Purkinje cell (primary cell): ENCODE data around the gene FLNC. TPM values are rescaled to one million over a fixed set of nuclear protein-coding genes. Genes with fewer than 3 reads are reported as not detected.

Source experiments
- polyA plus RNA-seq: library from polyadenylated mRNA; unstranded; fragments of >200 nt; fragmentation: Nextera tagmentation; gene quantifications from 2 replicates; pipeline ENCODE4 v1.2.1, GENCODE V29; 2014

The FLNC gene
- not detected in 2 replicates for polyA plus RNA-seq

DNA sequence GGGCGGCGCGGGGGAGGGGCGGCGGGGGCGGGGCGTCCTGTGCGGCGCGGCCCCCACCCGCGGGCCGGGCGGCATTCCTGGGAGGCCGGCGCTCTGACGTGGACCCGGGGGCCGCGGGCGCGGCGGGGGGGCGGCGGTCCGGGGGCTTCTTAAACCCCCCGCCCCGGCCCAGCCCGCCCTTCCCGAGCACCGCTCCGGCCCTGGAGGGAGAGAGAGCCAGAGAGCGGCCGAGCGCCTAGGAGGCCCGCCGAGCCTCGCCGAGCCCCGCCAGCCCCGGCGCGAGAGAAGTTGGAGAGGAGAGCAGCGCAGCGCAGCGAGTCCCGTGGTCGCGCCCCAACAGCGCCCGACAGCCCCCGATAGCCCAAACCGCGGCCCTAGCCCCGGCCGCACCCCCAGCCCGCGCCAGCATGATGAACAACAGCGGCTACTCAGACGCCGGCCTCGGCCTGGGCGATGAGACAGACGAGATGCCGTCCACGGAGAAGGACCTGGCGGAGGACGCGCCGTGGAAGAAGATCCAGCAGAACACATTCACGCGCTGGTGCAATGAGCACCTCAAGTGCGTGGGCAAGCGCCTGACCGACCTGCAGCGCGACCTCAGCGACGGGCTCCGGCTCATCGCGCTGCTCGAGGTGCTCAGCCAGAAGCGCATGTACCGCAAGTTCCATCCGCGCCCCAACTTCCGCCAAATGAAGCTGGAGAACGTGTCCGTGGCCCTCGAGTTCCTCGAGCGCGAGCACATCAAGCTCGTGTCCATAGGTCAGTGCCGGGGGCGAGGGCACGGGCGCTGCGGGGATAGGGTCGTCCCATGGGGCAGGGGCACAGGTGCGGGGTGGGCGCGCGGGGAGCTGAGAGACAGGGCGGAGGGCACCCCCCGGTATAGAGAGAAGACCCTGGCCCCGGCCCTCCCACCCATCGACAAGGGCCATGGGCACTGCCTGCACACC lies at the start of gene FLNC:
Gene FLNC (plus strand): TSS at position 176 of the 947 bp plus-strand sequence. CDS start 232 bp downstream, at position 408.

DNA sequence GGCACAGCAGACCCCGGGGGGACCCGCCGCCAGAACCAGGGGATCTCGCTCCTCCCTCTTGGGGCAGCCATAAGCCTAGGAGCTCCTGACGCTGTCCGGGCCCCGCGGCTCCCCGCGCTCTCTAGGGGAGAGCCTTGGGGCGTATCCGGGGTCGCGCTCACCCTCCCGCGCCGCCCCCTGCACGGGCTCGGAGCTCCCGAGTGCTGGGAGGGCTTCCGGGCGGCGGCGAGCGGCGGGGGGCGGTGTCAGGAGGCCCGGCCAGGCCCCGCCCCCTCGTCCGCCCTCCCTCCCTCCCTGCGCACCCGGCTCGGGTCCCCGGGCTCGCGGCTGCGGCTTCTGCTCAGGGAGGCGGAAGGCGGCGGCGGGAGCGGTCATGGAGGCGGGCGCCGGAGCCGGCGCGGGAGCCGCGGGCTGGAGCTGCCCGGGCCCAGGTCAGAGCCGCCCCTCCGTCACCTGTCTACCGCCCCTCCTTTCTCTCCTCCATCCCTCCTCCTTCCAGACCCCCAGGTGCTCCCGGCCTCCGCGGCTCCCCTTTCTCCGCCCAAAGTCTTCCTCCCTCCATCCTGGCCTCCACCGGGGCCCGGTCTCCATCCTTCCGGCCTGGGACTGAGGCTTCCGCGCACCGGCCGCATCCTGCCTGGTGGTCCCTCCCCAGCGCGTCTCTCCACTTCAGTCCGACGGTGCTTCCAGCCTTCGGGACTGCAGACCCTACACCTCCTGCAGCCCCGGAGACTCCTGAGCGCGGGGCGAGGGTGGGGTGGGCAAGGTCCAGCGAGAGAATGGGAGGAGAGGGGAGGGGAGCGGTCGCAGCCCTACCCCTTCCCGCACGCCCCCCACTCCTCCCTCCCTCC lies 38.9 kb upstream of the FLNC start, which contains the start of gene CCDC136:
Gene CCDC136 (plus strand): TSS at position 848 of the 851 bp plus-strand sequence. CDS start 444 bp downstream, outside the sequence.

DNA sequence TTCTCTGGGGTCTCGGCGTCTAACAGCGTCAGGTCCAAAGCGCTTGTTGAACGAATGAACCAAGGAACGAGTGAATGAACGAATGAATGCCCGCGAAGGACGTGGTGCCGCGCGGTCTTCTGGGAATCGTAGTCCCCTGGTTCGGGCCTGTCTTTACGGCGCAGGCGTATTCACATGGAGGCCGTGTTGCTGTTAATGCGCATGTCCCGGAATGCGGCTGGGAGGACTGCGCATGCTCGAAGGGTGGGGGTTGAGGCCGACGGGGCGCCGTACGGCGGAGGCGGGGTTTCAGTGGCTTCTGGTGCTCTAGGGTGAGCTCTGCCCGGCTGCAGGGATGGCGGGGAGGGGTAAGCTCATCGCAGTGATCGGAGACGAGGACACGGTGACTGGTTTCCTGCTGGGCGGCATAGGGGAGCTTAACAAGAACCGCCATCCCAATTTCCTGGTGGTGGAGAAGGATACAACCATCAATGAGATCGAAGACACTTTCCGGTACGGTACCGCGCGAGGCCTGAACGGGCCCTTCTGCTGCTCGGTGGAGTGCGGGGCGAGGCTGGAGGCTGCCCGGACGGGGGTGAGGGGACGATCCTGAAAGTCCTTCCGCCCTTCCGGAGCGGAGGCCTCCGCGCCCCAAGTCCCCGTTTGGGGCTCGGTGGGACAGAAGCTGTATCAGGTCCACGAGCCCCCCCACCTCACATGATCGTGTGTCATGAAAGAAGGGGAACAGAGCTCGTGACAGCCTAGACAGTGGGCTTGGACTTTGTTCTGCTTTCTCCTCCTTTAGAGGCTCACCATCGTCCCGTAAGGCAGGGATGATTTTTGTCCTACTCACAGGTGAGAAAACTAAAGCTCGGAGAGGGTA lies 32.6 kb downstream of the FLNC start, which contains the start of gene ATP6V1F:
Gene ATP6V1F (plus strand): TSS at position 286 of the 862 bp plus-strand sequence. CDS start 49 bp downstream, at position 335.

Other genes with a start within 250 kb of the FLNC start
- 0.17 TPM in 1 of 2 replicates, not detected in the other for gene GARIN1A, start 158.1 kb upstream of the FLNC start, polyA plus RNA-seq
- 57.9 and 67.0 TPM in 2 replicates for gene CALU, start 91.0 kb upstream of the FLNC start, polyA plus RNA-seq
- 0.97 and 2.2 TPM in 2 replicates for gene OPN1SW, start 54.6 kb upstream of the FLNC start, polyA plus RNA-seq
- 27.8 and 30.8 TPM in 2 replicates for gene CCDC136, start 38.4 kb upstream of the FLNC start, polyA plus RNA-seq
- gene ATP6V1F, start 32.5 kb downstream of the FLNC start, polyA plus RNA-seq = 865 and 1,189 TPM in 2 replicates
- gene KCP, start 80.3 kb downstream of the FLNC start, polyA plus RNA-seq = 0.13 and 0.17 TPM in 2 replicates
- not detected in 2 replicates for gene IRF5, start 107.5 kb downstream of the FLNC start, polyA plus RNA-seq
- 19.0 and 19.5 TPM in 2 replicates for gene TNPO3, start 224.7 kb downstream of the FLNC start, polyA plus RNA-seq